NB4 (cell line): ENCODE data around the gene PORCN.

ENCODE experiments used
- DNase-seq: peaks from one replicate; pipeline ENCODE4 v3.0.0; 2010; ENCODE audit warnings: low read depth
- H3K4me3 ChIP-seq: one replicate; pipeline ENCODE4 v1.5.1; 2011; ENCODE audit warnings: mild to moderate bottlenecking, low read depth, low read length, moderate library complexity
- MYC ChIP-seq: IDR thresholded peaks from 2 replicates; pipeline ENCODE4 v1.6.1; 2011; ENCODE audit warnings: low read depth, low read length
- POLR2A ChIP-seq: IDR thresholded peaks from 2 replicates; pipeline ENCODE4 v1.6.1; 2011; ENCODE audit warnings: mild to moderate bottlenecking; ENCODE audit not compliant: insufficient read length; ENCODE audit errors: extremely low read depth
- TF ChIP-seq, protein P1 (sequence below): IDR thresholded peaks from 2 replicates; pipeline ENCODE4 v1.6.1; 2011; ENCODE audit warnings: low read depth, low read length
- TF ChIP-seq, protein P2 (sequence below): IDR thresholded peaks from one replicate; pipeline ENCODE4 v1.5.1; 2012; ENCODE audit warnings: low read depth, low read length

The PORCN gene

DNA sequence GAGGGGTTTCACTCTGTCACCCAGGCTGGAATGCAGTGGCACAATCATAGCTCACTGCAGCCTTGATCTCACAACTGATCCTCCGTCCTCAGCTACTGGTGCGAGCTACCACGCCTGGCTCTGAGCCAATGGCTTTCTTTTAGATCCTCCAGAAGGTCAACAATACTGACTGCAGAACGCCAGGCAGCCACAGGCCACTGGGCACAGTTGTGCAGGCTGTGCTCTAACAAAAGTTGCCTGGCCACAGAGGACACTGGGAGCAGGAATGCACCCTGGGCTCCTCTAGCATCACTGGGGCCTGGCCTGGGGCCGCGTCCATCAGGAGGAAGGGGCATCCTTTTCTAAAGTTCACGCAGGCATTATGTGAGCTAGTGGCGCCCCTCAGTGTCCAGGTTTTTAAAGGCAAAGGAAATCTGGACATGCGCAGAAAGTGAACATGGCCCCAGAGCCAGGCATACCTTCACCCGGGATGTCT, 14.9 kb upstream of the PORCN start:
- TF ChIP-seq, protein P1, sequence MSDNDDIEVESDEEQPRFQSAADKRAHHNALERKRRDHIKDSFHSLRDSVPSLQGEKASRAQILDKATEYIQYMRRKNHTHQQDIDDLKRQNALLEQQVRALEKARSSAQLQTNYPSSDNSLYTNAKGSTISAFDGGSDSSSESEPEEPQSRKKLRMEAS: no peak
- TF ChIP-seq POLR2A (no peak), MYC (no peak)
- TF ChIP-seq, protein P2, sequence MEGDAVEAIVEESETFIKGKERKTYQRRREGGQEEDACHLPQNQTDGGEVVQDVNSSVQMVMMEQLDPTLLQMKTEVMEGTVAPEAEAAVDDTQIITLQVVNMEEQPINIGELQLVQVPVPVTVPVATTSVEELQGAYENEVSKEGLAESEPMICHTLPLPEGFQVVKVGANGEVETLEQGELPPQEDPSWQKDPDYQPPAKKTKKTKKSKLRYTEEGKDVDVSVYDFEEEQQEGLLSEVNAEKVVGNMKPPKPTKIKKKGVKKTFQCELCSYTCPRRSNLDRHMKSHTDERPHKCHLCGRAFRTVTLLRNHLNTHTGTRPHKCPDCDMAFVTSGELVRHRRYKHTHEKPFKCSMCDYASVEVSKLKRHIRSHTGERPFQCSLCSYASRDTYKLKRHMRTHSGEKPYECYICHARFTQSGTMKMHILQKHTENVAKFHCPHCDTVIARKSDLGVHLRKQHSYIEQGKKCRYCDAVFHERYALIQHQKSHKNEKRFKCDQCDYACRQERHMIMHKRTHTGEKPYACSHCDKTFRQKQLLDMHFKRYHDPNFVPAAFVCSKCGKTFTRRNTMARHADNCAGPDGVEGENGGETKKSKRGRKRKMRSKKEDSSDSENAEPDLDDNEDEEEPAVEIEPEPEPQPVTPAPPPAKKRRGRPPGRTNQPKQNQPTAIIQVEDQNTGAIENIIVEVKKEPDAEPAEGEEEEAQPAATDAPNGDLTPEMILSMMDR: no peak
- peak; percentile 51 for DNase-seq
- H3K4me3 ChIP-seq: no peak overlapping the region

DNA sequence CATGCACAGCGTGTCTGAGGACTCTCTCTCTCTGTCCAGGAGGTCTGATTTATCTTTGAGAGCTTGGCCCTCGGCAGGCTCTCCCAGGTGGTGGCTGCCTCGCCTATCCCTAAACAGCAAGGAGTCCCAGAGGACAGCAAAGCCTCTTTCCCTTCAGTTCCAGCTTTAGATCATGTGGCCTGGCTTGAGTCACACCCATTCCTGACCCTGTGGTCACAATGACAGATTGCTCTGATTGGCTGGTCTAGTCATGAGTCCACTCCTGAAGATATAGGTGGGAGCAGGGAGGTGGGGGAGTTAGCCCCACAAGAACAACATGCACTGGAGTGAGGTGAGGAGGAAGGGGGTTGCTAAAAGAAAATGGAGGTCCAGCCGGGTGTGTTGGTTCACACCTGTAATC, 12.1 kb upstream of the PORCN start:
- TF ChIP-seq MYC (no peak), POLR2A (no peak)
- TF ChIP-seq, protein P2: no peak
- TF ChIP-seq, protein P1: no peak
- no peak for DNase-seq
- no peak overlapping the region for H3K4me3 ChIP-seq

DNA sequence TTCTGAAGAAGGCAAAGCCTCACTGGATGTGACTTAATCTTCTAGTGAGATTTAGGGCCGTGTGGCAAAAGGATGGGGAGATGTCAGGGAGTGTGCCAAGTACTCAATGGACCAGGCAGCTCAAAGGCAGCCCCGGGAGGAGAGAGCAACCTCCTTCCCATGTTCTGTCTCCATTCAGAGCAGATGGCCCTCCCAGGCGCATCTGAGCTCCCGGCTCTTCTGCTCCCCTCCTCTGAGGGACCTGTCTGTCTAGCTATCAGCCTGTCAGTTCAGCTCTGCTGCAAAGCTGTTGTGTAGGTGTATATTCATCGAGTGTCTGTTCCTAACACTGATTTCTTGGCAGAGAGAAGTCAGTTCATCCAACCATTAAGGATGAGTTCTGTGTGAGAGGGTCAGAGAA, 10.9 kb upstream of the PORCN start:
- no peak for DNase-seq
- no peak overlapping the region for H3K4me3 ChIP-seq
- no peak for TF ChIP-seq MYC
- no peak for TF ChIP-seq POLR2A
- TF ChIP-seq, protein P1: no peak
- TF ChIP-seq, protein P2: no peak

DNA sequence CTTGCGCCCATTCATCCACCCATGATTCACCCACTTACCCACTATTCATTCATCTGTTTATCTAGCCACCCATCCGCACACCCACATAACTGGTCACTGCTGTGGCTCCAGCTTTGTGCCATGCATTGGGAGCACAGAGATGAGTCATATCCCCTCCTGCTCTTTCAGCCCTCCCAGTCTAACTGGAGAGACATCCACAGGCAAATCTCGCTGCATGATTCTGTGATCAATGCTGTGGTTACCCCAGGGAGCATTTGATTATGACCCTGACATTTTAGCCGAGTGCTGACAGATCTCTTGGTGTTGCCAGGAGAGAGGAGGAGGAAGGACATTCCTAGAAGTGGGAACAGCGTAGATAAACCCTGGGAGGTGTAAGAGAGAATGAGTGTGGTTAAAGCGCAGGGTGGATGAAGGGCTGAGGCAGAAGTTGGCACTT, 10.4 kb upstream of the PORCN start:
- DNase-seq: peak; percentile 65
- no peak overlapping the region for H3K4me3 ChIP-seq
- TF ChIP-seq, protein P1: no peak
- TF ChIP-seq POLR2A (no peak), MYC (no peak)
- TF ChIP-seq, protein P2: no peak

DNA sequence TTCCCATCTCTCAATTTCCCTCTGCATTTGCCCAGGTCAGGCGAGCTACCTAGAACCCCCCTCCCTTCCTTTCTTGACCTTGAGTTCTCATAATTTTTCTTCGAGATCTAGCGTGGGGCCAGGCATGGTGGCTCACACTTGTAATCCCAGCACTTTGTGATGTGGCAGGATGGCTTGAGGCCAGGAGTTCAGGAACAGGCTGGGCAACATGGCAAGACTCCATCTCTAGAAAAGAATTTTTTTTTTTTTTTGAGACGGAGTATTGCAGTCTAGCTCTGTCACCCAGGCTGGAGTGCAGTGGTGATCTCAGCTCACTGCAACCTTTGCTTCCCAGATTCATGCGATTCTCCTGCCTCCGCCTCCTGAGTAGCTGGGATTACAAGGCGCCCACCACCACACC, 4.5 kb upstream of the PORCN start:
- H3K4me3 ChIP-seq: no peak overlapping the region
- TF ChIP-seq MYC (no peak), POLR2A (no peak)
- TF ChIP-seq, protein P2: no peak
- TF ChIP-seq, protein P1: no peak
- DNase-seq: no peak

DNA sequence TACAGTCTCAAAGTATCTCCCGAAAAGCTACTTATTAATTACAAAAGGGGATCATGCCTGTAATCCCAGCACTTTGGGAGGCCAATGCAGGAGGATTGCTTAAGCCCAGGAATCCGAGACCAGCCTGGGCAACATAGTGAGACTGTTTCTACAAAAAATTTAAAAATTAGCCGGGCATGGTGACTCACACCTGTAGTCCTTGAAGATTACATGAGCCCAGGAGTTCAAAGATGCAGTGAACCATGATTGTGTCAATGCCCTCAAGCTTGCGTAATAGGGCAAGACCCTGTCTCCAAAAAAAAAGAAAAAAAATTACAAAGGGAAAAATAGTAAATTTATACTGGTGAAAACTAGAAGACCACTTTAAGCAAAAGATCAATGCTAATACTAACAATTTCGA, 3.3 kb upstream of the PORCN start:
- peak; percentile 25 for DNase-seq
- H3K4me3 ChIP-seq: no peak overlapping the region
- TF ChIP-seq, protein P2: no peak
- no peak for TF ChIP-seq POLR2A
- TF ChIP-seq MYC: no peak
- TF ChIP-seq, protein P1: no peak
